Stomach (tissue), 9 donors: Measurements from ENCODE around the gene ERCC6L2. TPM values are rescaled to one million over a fixed set of nuclear protein-coding genes. Genes with fewer than 3 reads are reported as not detected.
A peak's percentile ranks its signal among the peaks of the same experiment; 100 is the strongest.

Experiments used
- DNase-seq, 2 donors: peaks; one replicate each; pipeline versions ENCODE4 v3.0.0 to v3.0.0-alpha.2; 2013 to 2019
- H3K27ac ChIP-seq, 5 donors: fragments of 200-600 bp in 4 of 5; sonication (generic) in 4 of 5; one replicate each; pipeline ENCODE4 v1.5.1; 2013 to 2019; ENCODE audit warnings: mild to moderate bottlenecking in 1 of 5, moderate library complexity in 1 of 5
- H3K27me3 ChIP-seq, 3 donors: fragments of 200-600 bp; sonication (generic); one replicate each; pipeline ENCODE4 v1.5.1; 2017 to 2019; ENCODE audit warnings: mixed run types in 1 of 3
- H3K36me3 ChIP-seq, 4 donors: fragments of 200-600 bp; sonication (generic); 1 replicate in 3 of 4; 2 replicates in 1 of 4; pipeline ENCODE4 v1.5.1; 2016 to 2019
- H3K4me1 ChIP-seq, 4 donors: fragments of 200-600 bp; sonication (generic); one replicate each; pipeline ENCODE4 v1.5.1; 2016 to 2019
- H3K4me3 ChIP-seq, 4 donors: fragments of 200-600 bp; sonication (generic) in 3 of 4; one replicate each; pipeline ENCODE4 v1.5.1; 2016 to 2019; ENCODE audit warnings: mild to moderate bottlenecking in 1 of 4
- H3K9me3 ChIP-seq, 4 donors: fragments of 200-600 bp; sonication (generic); one replicate each; pipeline ENCODE4 v1.5.1; 2016 to 2019
- CTCF ChIP-seq, 7 experiments: fragments of 450-650 bp in 4 of 7; fragments of 200-600 bp in 3 of 7; sonication (generic) in 3 of 7; IDR thresholded peaks; one replicate each; pipeline ENCODE4 v1.5.1; 2016 to 2019; ENCODE audit warnings: antibody characterized with exemption in 7 of 7, control low read depth in 2 of 7, mild to moderate bottlenecking in 1 of 7
- EP300 ChIP-seq: sonication (generic); formaldehyde crosslinking; IDR thresholded peaks from one replicate; pipeline ENCODE4 v1.6.1; 2017; ENCODE audit warnings: antibody characterized with exemption
- POLR2A ChIP-seq, 4 donors: fragments of 450-650 bp; IDR thresholded peaks; one replicate each; pipeline ENCODE4 v1.6.1; 2016; ENCODE audit warnings: antibody characterized with exemption in 4 of 4, control low read depth in 2 of 4, mild to moderate bottlenecking in 1 of 4, moderate library complexity in 1 of 4
- POLR2AphosphoS5 ChIP-seq, 3 donors: sonication (generic); formaldehyde crosslinking; IDR thresholded peaks; one replicate each; pipeline ENCODE4 v1.6.1; 2016; ENCODE audit warnings: antibody characterized with exemption in 3 of 3
- WGBS, 5 donors: extraction: QIAGEN DNeasy Blood & Tissue Kit in 3 of 5; methylation state at CpG; one replicate each; pipeline versions ENCODE4 v1.1.5 to v1.1.7; 2013 to 2018; 5-methylcytosine and 5-hydroxymethylcytosine counted together
- intact Hi-C: fragments of 100-400 bp; cut with DNase I; formaldehyde crosslinking; loops from one replicate; pipeline ENCODE4 v1.15.1; 2023; ENCODE audit warnings: low total_unique reads
- polyA plus RNA-seq, 3 donors: library from polyadenylated mRNA; stranded (reverse); fragments of 200-250 nt; gene quantifications; one replicate each; pipeline ENCODE4 v1.2.3, GENCODE V29; 2013
- total RNA-seq, 5 donors: library from RNA; depleted of rRNA; stranded (reverse); fragments of >200 nt; gene quantifications; one replicate each; pipeline versions ENCODE4 v1.1.0 to v1.2.3, GENCODE V29; 2014 to 2016
- donor health status: healthy with polysubstance abuse.
- donor health status: Bipolar disorder and iron deficiency.
- donor health status: healthy.

ERCC6L2 gene
- total and polyA plus RNA-seq, 8 donors = 3.9 to 218 (median 34.1) TPM

- TF ChIP-seq EP300 (no peak), CTCF (IDR thresholded peaks at IDR 0.05) (no peak), POLR2AphosphoS5 (IDR thresholded peaks at IDR 0.05) (no peak), POLR2A (IDR thresholded peaks at IDR 0.05) (no peak)
- Histone ChIP-seq H3K36me3 (peaks cover 0 to 85% (median 61%) of the 10 kb centered on the region in 4 donors), H3K9me3 (peaks cover 0 to 5% (median 0%) of the 10 kb centered on the region in 4 donors), H3K27me3 (no peaks in the 10 kb centered on the region), H3K27ac (no peak overlapping the region), H3K4me1 (no peaks in the 10 kb centered on the region), H3K4me3 (no peak overlapping the region)
- intact Hi-C loops = no loop called here
- no peak for DNase-seq
- WGBS, 5 donors = 94 to 98% (median 97%) methylated on average over 2 of the region's 2 CpGs
These were observed 60.5 kb downstream of the ERCC6L2 start for GRCh38 chr9:95935861-95936578.

GRCh38 chr9:95936579-95937075 lies 61.1 kb downstream of the ERCC6L2 start:
- TF ChIP-seq EP300 (no peak), POLR2AphosphoS5 (IDR thresholded peaks at IDR 0.05) (no peak), POLR2A (IDR thresholded peaks at IDR 0.05) (no peak), CTCF (IDR thresholded peaks at IDR 0.05) (no peak)
- intact Hi-C loops = no loop called here
- 58 to 83% (median 68%) methylated on average over 3 of the region's 3 CpGs for whole genome bisulfite sequencing, 5 donors
- no peak overlapping the region for H3K4me3 ChIP-seq
- H3K27ac ChIP-seq = no peak overlapping the region
- no peaks in the 10 kb centered on the region for H3K27me3 ChIP-seq
- DNase-seq = no peak
- peaks cover 2 to 89% (median 63%) of the 10 kb centered on the region in 4 donors for H3K36me3 ChIP-seq
- H3K9me3 ChIP-seq = peaks cover 0 to 5% (median 0%) of the 10 kb centered on the region in 4 donors
- no peaks in the 10 kb centered on the region for H3K4me1 ChIP-seq

- intact Hi-C loops = no loop called here
- no peak overlapping the region for H3K4me3 ChIP-seq
- 84 to 94% (median 88%) methylated on average over 3 of the region's 3 CpGs for WGBS, 5 donors
- H3K27me3 ChIP-seq = no peaks in the 10 kb centered on the region
- no peak overlapping the region for H3K27ac ChIP-seq
- DNase-seq = no peak
- no peaks in the 10 kb centered on the region for H3K4me1 ChIP-seq
- H3K36me3 ChIP-seq = peaks cover 7 to 89% (median 64%) of the 10 kb centered on the region in 4 donors
- peaks cover 0 to 5% (median 0%) of the 10 kb centered on the region in 4 donors for H3K9me3 ChIP-seq
- TF ChIP-seq CTCF (IDR thresholded peaks at IDR 0.05) = no peak
- no peak for TF ChIP-seq POLR2AphosphoS5 (IDR thresholded peaks at IDR 0.05)
- no peak for TF ChIP-seq EP300
- TF ChIP-seq POLR2A (IDR thresholded peaks at IDR 0.05) = no peak
These were observed 61.6 kb downstream of the ERCC6L2 start for GRCh38 chr9:95937131-95937530.

GRCh38 chr9:95938724-95939123 lies 63.2 kb downstream of the ERCC6L2 start:
- intact Hi-C loops = no loop called here
- DNase-seq = no peak
- peaks cover 0 to 5% (median 0%) of the 10 kb centered on the region in 4 donors for H3K9me3 ChIP-seq
- H3K4me3 ChIP-seq = no peak overlapping the region
- H3K36me3 ChIP-seq = peaks cover 8 to 87% (median 64%) of the 10 kb centered on the region in 4 donors
- H3K4me1 ChIP-seq = no peaks in the 10 kb centered on the region
- H3K27ac ChIP-seq = no peak overlapping the region
- H3K27me3 ChIP-seq = no peaks in the 10 kb centered on the region
- TF ChIP-seq POLR2AphosphoS5 (IDR thresholded peaks at IDR 0.05) = no peak
- no peak for TF ChIP-seq POLR2A (IDR thresholded peaks at IDR 0.05)
- peak in 1 of 7 experiments; percentile 10 for TF ChIP-seq CTCF (IDR thresholded peaks at IDR 0.05)
- WGBS, 5 donors = 93 to 97% (median 96%) methylated on average over 1 of the region's 1 CpG
